HepG2 (cell line): Measurements from ENCODE around the gene MFSD12. TPM values are rescaled to one million over a fixed set of nuclear protein-coding genes. Genes with fewer than 3 reads are reported as not detected.
A peak's percentile ranks its signal among the peaks of the same experiment; 100 is the strongest.

ENCODE experiments used
- ATAC-seq: fragments of 200-7000 bp; cut with Tn5 transposase; 3 replicates; pipeline ENCODE4 v1.9.1; 2020; ENCODE audit warnings: mild to moderate bottlenecking, moderate library complexity
- BruUV-seq: library from RNA; stranded (reverse); fragments of 400-500 nt; replicated peaks from 2 replicates; lab custom pipeline; 2021; lab: Mats Ljungman, UMichigan
- CTCF ChIA-PET: fragments of 300-600 bp; formaldehyde crosslinking; extraction: SDS; loops from one replicate; lab custom pipeline; 2021; ENCODE audit warnings: low total read pairs, inconsistent platforms, low intra/inter-chr PET ratio; lab: Yijun Ruan, JAX
- POLR2A ChIA-PET: fragments of 350-600 bp; sonication (Branson Sonifier 250); formaldehyde crosslinking; loops from one replicate; lab custom pipeline; 2020; ENCODE audit warnings: antibody characterized with exemption, inconsistent platforms; lab: Yijun Ruan, JAX
- DNase-seq: peaks from one replicate; pipeline ENCODE4 v3.0.0-alpha.2; 2015; ENCODE audit warnings: low spot score
- FAIRE-seq: peaks from 3 replicates; lab custom pipeline; 2011; peaks lifted over from hg19 to GRCh38; lab: Jason Lieb, UNC
- H2AFZ ChIP-seq: one replicate; pipeline ENCODE4 v1.6.1; 2011; ENCODE audit warnings: low read length, inconsistent platforms
- H3K27ac ChIP-seq: fragments of 300-600 bp; 3 replicates; pipeline ENCODE4 v1.8.0; 2011; ENCODE audit warnings: mixed run types, mild to moderate bottlenecking, mixed read lengths, low read length, inconsistent platforms; ENCODE audit not compliant: insufficient read depth; ENCODE audit errors: extremely low read length
- H3K27me3 ChIP-seq, 2 experiments: fragments of 200-600 bp in 1 of 2; 2 replicates in 1 of 2; 3 replicates in 1 of 2; pipeline versions ENCODE4 v1.6.0 to v1.8.0; 2011; ENCODE audit warnings: low read length in 2 of 2, mild to moderate bottlenecking in 2 of 2, moderate library complexity in 2 of 2, inconsistent platforms in 1 of 2; ENCODE audit not compliant: insufficient read depth in 2 of 2, control insufficient read depth in 1 of 2
- H3K36me3 ChIP-seq, 2 experiments: fragments of 200-600 bp in 1 of 2; replicated peaks in 1 of 2; 2 replicates in 1 of 2; 3 replicates in 1 of 2; pipeline versions ENCODE4 v1.5.1 to v1.8.0; 2011; ENCODE audit warnings: low read length in 2 of 2, inconsistent platforms in 1 of 2; ENCODE audit not compliant: insufficient read depth in 2 of 2, control insufficient read depth in 1 of 2
- H3K4me1 ChIP-seq: 2 replicates; pipeline ENCODE4 v1.5.1; 2012; ENCODE audit warnings: low read length, inconsistent platforms; ENCODE audit not compliant: insufficient read depth
- H3K4me2 ChIP-seq: 2 replicates; pipeline ENCODE4 v1.6.0; 2011; ENCODE audit warnings: low read depth, low read length, inconsistent platforms
- H3K4me3 ChIP-seq, 3 experiments: fragments of 200-600 bp in 1 of 3; sonication (generic), shearing (Covaris generic) in 1 of 3; replicated peaks in 1 of 3; 2 replicates each; pipeline ENCODE4 v1.5.1; 2011 to 2016; ENCODE audit warnings: low read length in 3 of 3, inconsistent platforms in 2 of 3, low read depth in 2 of 3, mild to moderate bottlenecking in 2 of 3, control low read depth in 1 of 3, mixed read lengths in 1 of 3; ENCODE audit not compliant: insufficient read depth in 1 of 3
- H3K79me2 ChIP-seq: one replicate; pipeline ENCODE4 v1.6.1; 2011; ENCODE audit warnings: low read length, inconsistent platforms; ENCODE audit not compliant: insufficient read depth
- H3K9ac ChIP-seq: 2 replicates; pipeline ENCODE4 v1.6.0; 2011; ENCODE audit warnings: mild to moderate bottlenecking, low read depth, low read length, inconsistent platforms; ENCODE audit not compliant: insufficient read depth
- H3K9me3 ChIP-seq: 2 replicates; pipeline ENCODE4 v1.5.1; 2012; ENCODE audit warnings: mild to moderate bottlenecking, low read length
- H4K20me1 ChIP-seq: 2 replicates; pipeline ENCODE4 v1.6.0; 2011; ENCODE audit warnings: inconsistent platforms, mild to moderate bottlenecking, low read length, moderate library complexity; ENCODE audit not compliant: insufficient read depth
- CEBPG ChIP-seq: IDR thresholded peaks from 2 replicates; pipeline ENCODE4 v1.6.1; 2016
- EED ChIP-seq: sonication (generic); formaldehyde crosslinking; IDR thresholded peaks from 2 replicates; pipeline ENCODE4 v1.5.0; 2020; ENCODE audit warnings: mild to moderate bottlenecking, missing genetic modification reagents
- FOXJ3 ChIP-seq: sonication (generic); formaldehyde crosslinking; IDR thresholded peaks from 2 replicates; pipeline ENCODE4 v1.4.0; 2020; ENCODE audit warnings: missing genetic modification reagents, mild to moderate bottlenecking, borderline replicate concordance
- GATAD2A ChIP-seq: IDR thresholded peaks from 2 replicates; pipeline ENCODE4 v1.6.1; 2016
- HCFC1 ChIP-seq: fragments of 150-350 bp; IDR thresholded peaks from 2 replicates; pipeline ENCODE4 v1.6.1; 2014; ENCODE audit warnings: low read depth, low read length
- HDAC6 ChIP-seq: fragments of 200-600 bp; sonication (generic); IDR thresholded peaks from 2 replicates; pipeline ENCODE4 v1.7.0; 2017; ENCODE audit warnings: mild to moderate bottlenecking, antibody characterized with exemption, low read length, low read depth
- KMT2A ChIP-seq: sonication (generic); formaldehyde crosslinking; IDR thresholded peaks from 2 replicates; pipeline ENCODE4 v1.4.0; 2020; ENCODE audit warnings: missing genetic modification reagents
- LCORL ChIP-seq, 2 experiments: fragments of 450-650 bp in 1 of 2; sonication (generic) in 1 of 2; formaldehyde crosslinking in 1 of 2; IDR thresholded peaks; 2 replicates each; pipeline versions ENCODE4 v1.5.0 to v1.6.1; 2017 to 2020; ENCODE audit warnings: antibody characterized with exemption in 1 of 2, missing genetic modification reagents in 1 of 2
- MED1 ChIP-seq: sonication (generic); formaldehyde crosslinking; IDR thresholded peaks from 2 replicates; pipeline ENCODE4 v1.4.0; 2020; ENCODE audit warnings: missing genetic modification reagents
- NFE2 ChIP-seq: sonication (generic); formaldehyde crosslinking; IDR thresholded peaks from 2 replicates; pipeline ENCODE4 v1.4.0; 2020; ENCODE audit warnings: missing genetic modification reagents
- NRL ChIP-seq: sonication (generic); formaldehyde crosslinking; IDR thresholded peaks from 2 replicates; pipeline ENCODE4 v1.5.0; 2020; ENCODE audit warnings: missing genetic modification reagents, mild to moderate bottlenecking, moderate library complexity, borderline replicate concordance
- RXRB ChIP-seq: IDR thresholded peaks from 2 replicates; pipeline ENCODE4 v1.6.1; 2016; ENCODE audit warnings: borderline replicate concordance, missing genetic modification reagents, missing compliant biosample characterization
- SCMH1 ChIP-seq: sonication (generic); formaldehyde crosslinking; IDR thresholded peaks from 2 replicates; pipeline ENCODE4 v1.9.0; 2021; ENCODE audit warnings: missing genetic modification reagents, mild to moderate bottlenecking, borderline replicate concordance
- SIX4 ChIP-seq: sonication (generic); formaldehyde crosslinking; IDR thresholded peaks from 2 replicates; pipeline ENCODE4 v1.4.0; 2020; ENCODE audit warnings: missing genetic modification reagents
- ZFP41 ChIP-seq: sonication (generic); formaldehyde crosslinking; IDR thresholded peaks from 2 replicates; pipeline ENCODE4 v1.4.0; 2020; ENCODE audit warnings: mild to moderate bottlenecking, missing genetic modification reagents, borderline replicate concordance
- ZNF260 ChIP-seq: sonication (generic); formaldehyde crosslinking; IDR thresholded peaks from 2 replicates; pipeline ENCODE4 v1.4.0; 2020; ENCODE audit warnings: missing genetic modification reagents, low read depth, mild to moderate bottlenecking, borderline replicate concordance
- ZNF326 ChIP-seq: sonication (generic); formaldehyde crosslinking; IDR thresholded peaks from 2 replicates; pipeline ENCODE4 v1.4.0; 2020; ENCODE audit warnings: missing genetic modification reagents, borderline replicate concordance
- ZNF569 ChIP-seq: sonication (generic); formaldehyde crosslinking; IDR thresholded peaks from 2 replicates; pipeline ENCODE4 v1.5.0; 2020; ENCODE audit warnings: mild to moderate bottlenecking, missing genetic modification reagents, moderate library complexity, borderline replicate concordance
- ZNF670 ChIP-seq: sonication (generic); formaldehyde crosslinking; IDR thresholded peaks from 2 replicates; pipeline ENCODE4 v1.8.0; 2022; ENCODE audit warnings: mild to moderate bottlenecking, missing genetic modification reagents, borderline replicate concordance
- ZNF772 ChIP-seq: sonication (generic); formaldehyde crosslinking; IDR thresholded peaks from 2 replicates; pipeline ENCODE4 v1.5.0; 2020; ENCODE audit warnings: mild to moderate bottlenecking, missing genetic modification reagents
- whole genome bisulfite sequencing: methylation state at CpG from one replicate; pipeline ENCODE4 v1.1.6; 2017; ENCODE audit warnings: low lambda C conversion rate; 5-methylcytosine and 5-hydroxymethylcytosine counted together
- in situ Hi-C: cut with HindIII; loops from 2 replicates; pipeline ENCODE4 v1.10.0; 2017; ENCODE audit warnings: low pct_unique_long_range_greater_than_20kb; ENCODE audit not compliant: extremely low pct_ligation_motif_present
- intact Hi-C: fragments of 100-400 bp; cut with micrococcal nuclease; formaldehyde crosslinking; loops from one replicate; pipeline ENCODE4 v1.10.0; 2022; ENCODE audit not compliant: unreplicated experiment
- polyA plus RNA-seq, 8 experiments: library from polyadenylated mRNA; depleted of rRNA in 3 of 8; stranded (reverse) in 7 of 8; unstranded in 1 of 8; fragments of >200 nt; fragmentation: Illumina TruSeq in 4 of 8; extraction: Trizol in 4 of 8; gene quantifications; 2 replicates each; pipeline versions ENCODE4 v1.2.1 to v1.2.3, GENCODE V29; 2011 to 2016; ENCODE audit warnings: low read depth in 4 of 8, missing spikeins in 1 of 8, mixed read lengths in 1 of 8; ENCODE audit not compliant: insufficient read depth in 1 of 8
- total RNA-seq, 5 experiments: library from RNA; depleted of rRNA; stranded (reverse); fragments of >200 nt; fragmentation: Illumina TruSeq; extraction: Trizol; gene quantifications; 2 replicates each; pipeline ENCODE4 v1.2.3, GENCODE V29; 2016; ENCODE audit warnings: low read depth in 1 of 5
- TF ChIP-seq, protein P1 (sequence below): sonication (generic); formaldehyde crosslinking; IDR thresholded peaks from 2 replicates; pipeline ENCODE4 v1.8.0; 2022; ENCODE audit warnings: missing genetic modification reagents, mild to moderate bottlenecking, inconsistent platforms, borderline replicate concordance
- TF ChIP-seq, protein P2 (sequence below): sonication (generic); formaldehyde crosslinking; IDR thresholded peaks from 2 replicates; pipeline ENCODE4 v1.4.0; 2020; ENCODE audit warnings: missing genetic modification reagents
- TF ChIP-seq, protein P3 (sequence below): sonication (generic); formaldehyde crosslinking; IDR thresholded peaks from 2 replicates; pipeline ENCODE4 v1.5.0; 2020; ENCODE audit warnings: mild to moderate bottlenecking, missing genetic modification reagents, borderline replicate concordance

Gene MFSD12
- total and polyA plus RNA-seq, 2 of the 13 experiments (the other 11 are each of a cell fraction or from before 2014, with no cell fraction given), result 27.2 to 29.1 TPM

DNA sequence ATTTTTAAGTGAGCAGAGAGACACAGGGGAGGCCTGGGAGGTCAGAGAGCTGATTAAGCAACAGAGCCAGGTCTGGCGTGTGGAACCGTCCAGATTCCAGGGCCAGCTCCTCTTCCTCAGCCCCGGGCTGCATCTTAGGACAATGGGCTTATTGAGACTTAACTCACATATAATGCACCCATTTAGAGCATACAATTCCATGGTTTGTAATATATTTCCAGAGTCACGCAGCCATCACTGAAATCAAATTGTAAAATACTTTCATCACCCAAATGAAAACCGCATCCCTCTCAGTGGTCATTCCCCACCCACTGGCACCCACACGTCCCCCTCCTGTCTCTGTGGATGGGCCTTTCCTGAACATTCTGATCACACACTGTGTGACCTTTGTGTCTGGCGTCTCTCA lies 13.2 kb upstream of the MFSD12 start:
- H3K4me3 ChIP-seq, result peak overlapping the region in 1 of 3 experiments; percentile 37; a peak in 2 of 6 replicates
- no peaks in the 10 kb centered on the region for H3K27me3 ChIP-seq
- no peak overlapping the region for H3K27ac ChIP-seq
- intact Hi-C loops (loop anchor here (5.0 kb wide), 1 partner anchor 63 kb away; the partner anchor contains the start of gene FZR1), in situ Hi-C loops (no loop called here)
- peak overlapping the region; percentile 68 for H3K4me2 ChIP-seq
- peaks cover 42% of the 10 kb centered on the region for H3K4me1 ChIP-seq
- DNase-seq (peak; percentile 67), ATAC-seq (no peak), FAIRE-seq (peak; percentile 12)
- WGBS, result 2% methylated on average over 7 of the region's 7 CpGs
- no peak overlapping the region for H2AFZ ChIP-seq
- H3K9me3 ChIP-seq, result no peaks in the 10 kb centered on the region
- no peak overlapping the region for H3K9ac ChIP-seq
- POLR2A ChIA-PET, result interaction anchor here (0.8 kb wide), 1 partner anchor 13 kb away, joined by 3 read pairs; no protein-coding TSS in a partner anchor
- peaks cover 4% of the 10 kb centered on the region for H4K20me1 ChIP-seq
- H3K36me3 ChIP-seq, result no peaks in the 10 kb centered on the region
- CTCF ChIA-PET, result no interaction called here
- no TSS peak for BruUV-seq
- H3K79me2 ChIP-seq, result peaks cover 2% of the 10 kb centered on the region
- TF ChIP-seq SCMH1 (CRISPR knock-in tag), result no peak
- TF ChIP-seq NRL, result no peak
- TF ChIP-seq HCFC1, result no peak
- TF ChIP-seq FOXJ3 (CRISPR knock-in tag), result no peak
- TF ChIP-seq ZNF260 (CRISPR knock-in tag), result no peak
- no peak for TF ChIP-seq HDAC6
- no peak for TF ChIP-seq ZNF569 (CRISPR knock-in tag)
- no peak for TF ChIP-seq ZNF772
- no peak for TF ChIP-seq KMT2A (CRISPR knock-in tag)
- no peak for TF ChIP-seq LCORL (IDR thresholded peaks at IDR 0.05)
- no peak for TF ChIP-seq LCORL (CRISPR knock-in tag; IDR thresholded peaks at IDR 0.05)
- TF ChIP-seq NFE2, result no peak
- TF ChIP-seq, protein P1, sequence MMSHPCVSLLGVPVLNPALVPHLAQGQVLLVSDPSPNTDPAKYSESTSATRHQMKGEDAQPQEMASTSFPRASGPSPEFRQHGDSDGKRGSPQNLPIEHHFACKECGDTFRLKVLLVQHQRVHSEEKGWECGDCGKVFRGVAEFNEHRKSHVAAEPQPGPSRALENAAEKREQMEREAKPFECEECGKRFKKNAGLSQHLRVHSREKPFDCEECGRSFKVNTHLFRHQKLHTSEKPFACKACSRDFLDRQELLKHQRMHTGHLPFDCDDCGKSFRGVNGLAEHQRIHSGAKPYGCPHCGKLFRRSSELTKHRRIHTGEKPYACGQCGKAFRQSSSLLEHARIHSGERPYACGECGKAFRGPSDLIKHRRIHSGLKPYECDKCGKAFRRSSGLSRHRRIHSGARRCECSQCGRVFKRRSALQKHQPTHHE (CRISPR knock-in tag), result no peak
- 0 out of 2 replicates have a peak, but pooled peaks have one; percentile 19 for TF ChIP-seq GATAD2A (CRISPR knock-in tag)
- no peak for TF ChIP-seq EED (CRISPR knock-in tag)
- TF ChIP-seq ZNF670, result no peak
- TF ChIP-seq ZNF326 (CRISPR knock-in tag), result no peak
- TF ChIP-seq MED1 (CRISPR knock-in tag), result no peak
- TF ChIP-seq, protein P2, sequence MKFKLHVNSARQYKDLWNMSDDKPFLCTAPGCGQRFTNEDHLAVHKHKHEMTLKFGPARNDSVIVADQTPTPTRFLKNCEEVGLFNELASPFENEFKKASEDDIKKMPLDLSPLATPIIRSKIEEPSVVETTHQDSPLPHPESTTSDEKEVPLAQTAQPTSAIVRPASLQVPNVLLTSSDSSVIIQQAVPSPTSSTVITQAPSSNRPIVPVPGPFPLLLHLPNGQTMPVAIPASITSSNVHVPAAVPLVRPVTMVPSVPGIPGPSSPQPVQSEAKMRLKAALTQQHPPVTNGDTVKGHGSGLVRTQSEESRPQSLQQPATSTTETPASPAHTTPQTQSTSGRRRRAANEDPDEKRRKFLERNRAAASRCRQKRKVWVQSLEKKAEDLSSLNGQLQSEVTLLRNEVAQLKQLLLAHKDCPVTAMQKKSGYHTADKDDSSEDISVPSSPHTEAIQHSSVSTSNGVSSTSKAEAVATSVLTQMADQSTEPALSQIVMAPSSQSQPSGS (CRISPR knock-in tag), result no peak
- TF ChIP-seq CEBPG (CRISPR knock-in tag), result peak; percentile 90
- no peak for TF ChIP-seq RXRB (CRISPR knock-in tag)
- no peak for TF ChIP-seq SIX4 (CRISPR knock-in tag)
- TF ChIP-seq, protein P3, sequence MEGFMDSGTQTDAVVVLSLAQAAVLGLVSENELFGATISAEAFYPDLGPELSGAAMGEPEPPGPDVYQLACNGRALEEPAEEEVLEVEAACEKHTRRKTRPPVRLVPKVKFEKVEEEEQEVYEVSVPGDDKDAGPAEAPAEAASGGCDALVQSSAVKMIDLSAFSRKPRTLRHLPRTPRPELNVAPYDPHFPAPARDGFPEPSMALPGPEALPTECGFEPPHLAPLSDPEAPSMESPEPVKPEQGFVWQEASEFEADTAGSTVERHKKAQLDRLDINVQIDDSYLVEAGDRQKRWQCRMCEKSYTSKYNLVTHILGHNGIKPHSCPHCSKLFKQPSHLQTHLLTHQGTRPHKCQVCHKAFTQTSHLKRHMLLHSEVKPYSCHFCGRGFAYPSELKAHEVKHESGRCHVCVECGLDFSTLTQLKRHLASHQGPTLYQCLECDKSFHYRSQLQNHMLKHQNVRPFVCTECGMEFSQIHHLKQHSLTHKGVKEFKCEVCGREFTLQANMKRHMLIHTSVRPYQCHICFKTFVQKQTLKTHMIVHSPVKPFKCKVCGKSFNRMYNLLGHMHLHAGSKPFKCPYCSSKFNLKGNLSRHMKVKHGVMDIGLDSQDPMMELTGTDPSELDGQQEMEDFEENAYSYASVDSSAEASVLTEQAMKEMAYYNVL (CRISPR knock-in tag), result no peak
- TF ChIP-seq ZFP41 (CRISPR knock-in tag), result no peak
